Naive thymus-derived CD8-positive, alpha-beta T cell (primary cell): ENCODE measurements around the gene P4HB. TPM values are rescaled to one million over a fixed set of nuclear protein-coding genes. Genes with fewer than 3 reads are reported as not detected.

ENCODE experiments used
- ATAC-seq, 2 donors: fragments of 150-1000 bp; cut with Tn5 transposase in 1 of 2; sonication (Bioruptor Pico), chemical (Tn5 transposase) in 1 of 2; 1 replicate in 1 of 2; 2 replicates in 1 of 2; pipeline ENCODE4 v1.10.0; 2021; ENCODE audit warnings: mild to moderate bottlenecking in 2 of 2, moderate library complexity in 2 of 2
- POLR2A ChIA-PET: fragments of 350-600 bp; sonication (Branson Sonifier 250); formaldehyde crosslinking; loops from one replicate; lab custom pipeline; 2021; ENCODE audit warnings: antibody characterized with exemption; lab: Charles Lee
- DNase-seq, 10 donors: peaks; one replicate each; pipeline versions ENCODE4 v3.0.0 to v3.0.0-alpha.2; 2020 to 2022
- H3K27ac Mint-ChIP-seq, 10 donors: one replicate each; pipeline ENCODE4 v1.8.0; 2020 to 2022; ENCODE audit warnings: mild to moderate bottlenecking in 10 of 10, mixed read lengths in 10 of 10, moderate library complexity in 4 of 10, inconsistent platforms in 1 of 10
- H3K27me3 Mint-ChIP-seq, 5 donors: one replicate each; pipeline ENCODE4 v1.8.0; 2021 to 2022; ENCODE audit warnings: mixed read lengths in 5 of 5
- H3K36me3 Mint-ChIP-seq, 3 donors: one replicate each; pipeline ENCODE4 v1.8.0; 2020 to 2022; ENCODE audit warnings: mixed read lengths in 3 of 3, mild to moderate bottlenecking in 2 of 3, inconsistent platforms in 1 of 3
- H3K4me1 Mint-ChIP-seq, 4 donors: one replicate each; pipeline ENCODE4 v1.8.0; 2021 to 2022; ENCODE audit warnings: mixed read lengths in 4 of 4
- H3K4me3 Mint-ChIP-seq, 10 donors: one replicate each; pipeline ENCODE4 v1.8.0; 2020 to 2022; ENCODE audit warnings: mild to moderate bottlenecking in 10 of 10, mixed read lengths in 10 of 10, moderate library complexity in 6 of 10, inconsistent platforms in 1 of 10
- H3K9me3 Mint-ChIP-seq, 9 donors: one replicate each; pipeline ENCODE4 v1.8.0; 2020 to 2022; ENCODE audit warnings: mixed read lengths in 9 of 9, mild to moderate bottlenecking in 3 of 9, inconsistent platforms in 1 of 9, moderate library complexity in 1 of 9
- polyA plus RNA-seq, 3 donors: library from polyadenylated mRNA; unstranded; fragments of 300-500 nt; fragmentation: Illumina TruSeq; gene quantifications; one replicate each; pipeline ENCODE4 v1.2.3, GENCODE V29; 2021
- total RNA-seq, 8 experiments: library from RNA in 2 of 8; stranded (reverse) in 2 of 8; gene quantifications; one replicate each; pipeline ENCODE4 v1.2.3 and lab custom pipeline; 2021 to 2026

P4HB gene
- total and polyA plus RNA-seq, 5 experiments from 2014 or later = 166 to 191 (median 190) TPM

- no peak for DNase-seq
- no peak for ATAC-seq
- POLR2A ChIA-PET = no interaction called here
- Mint-ChIP-seq H3K4me3 (no peak overlapping the region), H3K27ac (no peak overlapping the region), H3K9me3 (no peaks in the 10 kb centered on the region), H3K4me1 (no peaks in the 10 kb centered on the region), H3K36me3 (no peaks in the 10 kb centered on the region), H3K27me3 (peaks cover 0 to 5% (median under 1%) of the 10 kb centered on the region in 5 donors)
These were observed 66.3 kb downstream of the P4HB start for GRCh38 chr17:81794074-81794476.

Other genes with a start within 250 kb of the P4HB start
Only the 30 nearest of the 31 such genes appear.
- gene NPLOC4, start 223.4 kb downstream of the P4HB start, total RNA-seq = 100 to 1,000 TPM in 1 of 2 experiments, 10 to 100 TPM in 1; 91.1 to 101 TPM
- 10 to 100 TPM; 46.3 to 57.8 (median 51.2) TPM for gene NPLOC4, start 223.4 kb downstream of the P4HB start, polyA plus RNA-seq
- under 1 TPM; 0.80 to 0.86 TPM for gene TSPAN10, start 223.3 kb downstream of the P4HB start, total RNA-seq
- 1 to 10 TPM in 2 of 3 donors, under 1 TPM in 1; 0.83 to 4.0 (median 1.6) TPM for gene TSPAN10, start 223.3 kb downstream of the P4HB start, polyA plus RNA-seq
- 1 to 10 TPM; 5.8 to 7.8 TPM for gene PDE6G, start 204.0 kb downstream of the P4HB start, total RNA-seq
- gene PDE6G, start 204.0 kb downstream of the P4HB start, polyA plus RNA-seq = 10 to 100 TPM in 2 of 3 donors, 1 to 10 TPM in 1; 4.6 to 19.6 (median 15.3) TPM
- gene OXLD1, start 193.9 kb downstream of the P4HB start, total RNA-seq = 10 to 100 TPM; 69.4 to 71.7 TPM
- 100 to 1,000 TPM in 1 of 3 donors, 10 to 100 TPM in 2; 67.6 to 110 (median 98.3) TPM for gene OXLD1, start 193.9 kb downstream of the P4HB start, polyA plus RNA-seq
- gene CCDC137, start 193.8 kb downstream of the P4HB start, total RNA-seq = 10 to 100 TPM; 23.5 to 30.2 TPM
- gene CCDC137, start 193.8 kb downstream of the P4HB start, polyA plus RNA-seq = 10 to 100 TPM; 11.0 to 23.9 (median 11.1) TPM
- gene ARL16, start 176.7 kb downstream of the P4HB start, total RNA-seq = 10 to 100 TPM; 23.4 to 26.8 TPM
- gene ARL16, start 176.7 kb downstream of the P4HB start, polyA plus RNA-seq = 10 to 100 TPM; 26.0 to 39.3 (median 32.9) TPM
- 100 to 1,000 TPM; 151 to 154 TPM for gene HGS, start 176.5 kb downstream of the P4HB start, total RNA-seq
- 10 to 100 TPM; 15.4 to 31.1 (median 21.7) TPM for gene HGS, start 176.5 kb downstream of the P4HB start, polyA plus RNA-seq
- 10 to 100 TPM; 23.8 to 25.9 TPM for gene MRPL12, start 157.2 kb downstream of the P4HB start, total RNA-seq
- gene MRPL12, start 157.2 kb downstream of the P4HB start, polyA plus RNA-seq = 10 to 100 TPM; 48.0 to 60.2 (median 48.0) TPM
- gene SLC25A10, start 148.3 kb downstream of the P4HB start, total RNA-seq = 1 to 10 TPM; 6.0 to 6.1 TPM
- gene SLC25A10, start 148.3 kb downstream of the P4HB start, polyA plus RNA-seq = 1 to 10 TPM; 2.3 to 4.4 (median 2.3) TPM
- gene GCGR, start 56.4 kb downstream of the P4HB start, total RNA-seq = not detected
- not detected for gene GCGR, start 56.4 kb downstream of the P4HB start, polyA plus RNA-seq
- 10 to 100 TPM; 58.4 to 59.0 TPM for gene MCRIP1, start 27.2 kb downstream of the P4HB start, total RNA-seq
- gene MCRIP1, start 27.2 kb downstream of the P4HB start, polyA plus RNA-seq = 10 to 100 TPM; 49.5 to 61.8 (median 55.0) TPM
- gene PPP1R27, start 25.5 kb downstream of the P4HB start, total RNA-seq = not detected
- under 1 TPM in 1 of 3 donors, not detected in 2; 0.11 TPM for gene PPP1R27, start 25.5 kb downstream of the P4HB start, polyA plus RNA-seq
- gene ARHGDIA, start 10.8 kb upstream of the P4HB start, total RNA-seq = 100 to 1,000 TPM; 317 to 343 TPM
- gene ARHGDIA, start 10.8 kb upstream of the P4HB start, polyA plus RNA-seq = 100 to 1,000 TPM in 1 of 3 donors, 10 to 100 TPM in 2; 55.1 to 102 (median 87.2) TPM
- 10 to 100 TPM; 49.9 to 54.4 TPM for gene ALYREF, start 31.1 kb upstream of the P4HB start, total RNA-seq
- 10 to 100 TPM; 31.7 to 55.4 (median 50.1) TPM for gene ALYREF, start 31.1 kb upstream of the P4HB start, polyA plus RNA-seq
- gene ANAPC11, start 31.2 kb upstream of the P4HB start, total RNA-seq = 10 to 100 TPM; 38.7 to 48.1 TPM
- 100 to 1,000 TPM; 273 to 324 (median 275) TPM for gene ANAPC11, start 31.2 kb upstream of the P4HB start, polyA plus RNA-seq
- gene NPB, start 41.7 kb upstream of the P4HB start, total RNA-seq = 1 to 10 TPM in 1 of 2 experiments, under 1 TPM in 1; 0.69 to 1.0 TPM
- not detected for gene NPB, start 41.7 kb upstream of the P4HB start, polyA plus RNA-seq
- 10 to 100 TPM; 34.9 to 38.5 TPM for gene PCYT2, start 50.9 kb upstream of the P4HB start, total RNA-seq
- gene PCYT2, start 50.9 kb upstream of the P4HB start, polyA plus RNA-seq = 10 to 100 TPM; 22.9 to 24.0 (median 23.7) TPM
- gene SIRT7, start 57.6 kb upstream of the P4HB start, total RNA-seq = 10 to 100 TPM; 66.5 to 70.8 TPM
- 10 to 100 TPM; 21.3 to 30.6 (median 25.6) TPM for gene SIRT7, start 57.6 kb upstream of the P4HB start, polyA plus RNA-seq
- 10 to 100 TPM; 17.1 to 18.0 TPM for gene MAFG, start 67.2 kb upstream of the P4HB start, total RNA-seq
- 1 to 10 TPM; 1.2 to 2.5 (median 2.2) TPM for gene MAFG, start 67.2 kb upstream of the P4HB start, polyA plus RNA-seq
- gene PYCR1, start 76.8 kb upstream of the P4HB start, total RNA-seq = 1 to 10 TPM; 5.7 to 9.1 TPM
- gene PYCR1, start 76.8 kb upstream of the P4HB start, polyA plus RNA-seq = 1 to 10 TPM; 2.9 to 4.8 (median 3.0) TPM
- not detected for gene MYADML2, start 86.7 kb upstream of the P4HB start, total RNA-seq
- gene MYADML2, start 86.7 kb upstream of the P4HB start, polyA plus RNA-seq = not detected
- gene NOTUM, start 100.7 kb upstream of the P4HB start, total RNA-seq = not detected
- not detected for gene NOTUM, start 100.7 kb upstream of the P4HB start, polyA plus RNA-seq
- gene ASPSCR1, start 117.1 kb upstream of the P4HB start, total RNA-seq = 10 to 100 TPM; 43.0 to 47.7 TPM
- 10 to 100 TPM; 28.1 to 33.4 (median 29.1) TPM for gene ASPSCR1, start 117.1 kb upstream of the P4HB start, polyA plus RNA-seq
- gene CENPX, start 162.3 kb upstream of the P4HB start, total RNA-seq = 10 to 100 TPM; 33.6 to 37.6 TPM
- 10 to 100 TPM; 42.7 to 63.0 (median 50.7) TPM for gene CENPX, start 162.3 kb upstream of the P4HB start, polyA plus RNA-seq
- 10 to 100 TPM; 11.4 to 12.5 TPM for gene LRRC45, start 162.8 kb upstream of the P4HB start, total RNA-seq
- gene LRRC45, start 162.8 kb upstream of the P4HB start, polyA plus RNA-seq = 1 to 10 TPM; 2.7 to 6.0 (median 4.2) TPM
- 1 to 10 TPM; 1.4 to 1.5 TPM for gene RAC3, start 171.1 kb upstream of the P4HB start, total RNA-seq
- gene RAC3, start 171.1 kb upstream of the P4HB start, polyA plus RNA-seq = not detected
- gene DCXR, start 177.2 kb upstream of the P4HB start, total RNA-seq = 10 to 100 TPM; 72.5 to 81.0 TPM
- 100 to 1,000 TPM; 113 to 185 (median 127) TPM for gene DCXR, start 177.2 kb upstream of the P4HB start, polyA plus RNA-seq
- gene RFNG, start 191.3 kb upstream of the P4HB start, total RNA-seq = 10 to 100 TPM; 38.5 to 42.1 TPM
- gene RFNG, start 191.3 kb upstream of the P4HB start, polyA plus RNA-seq = 1 to 10 TPM; 2.2 to 8.5 (median 4.8) TPM
- gene GPS1, start 191.4 kb upstream of the P4HB start, total RNA-seq = 10 to 100 TPM; 88.2 to 91.4 TPM
- gene GPS1, start 191.4 kb upstream of the P4HB start, polyA plus RNA-seq = 100 to 1,000 TPM; 122 to 140 (median 126) TPM
- gene DUS1L, start 205.3 kb upstream of the P4HB start, total RNA-seq = 100 to 1,000 TPM; 142 to 151 TPM
- 100 to 1,000 TPM in 1 of 3 donors, 10 to 100 TPM in 2; 68.6 to 167 (median 92.1) TPM for gene DUS1L, start 205.3 kb upstream of the P4HB start, polyA plus RNA-seq